Thyroid gland (tissue), 4 donors: ENCODE results near the gene KCNQ2.

ENCODE experiments used
- POLR2A ChIP-seq, 2 donors: fragments of 450-650 bp; IDR thresholded peaks; one replicate each; pipeline ENCODE4 v1.6.1; 2017; ENCODE audit warnings: antibody characterized with exemption in 2 of 2, mild to moderate bottlenecking in 2 of 2, moderate library complexity in 1 of 2
- TF ChIP-seq, protein P1 (sequence below), 6 experiments: fragments of 200-600 bp in 3 of 6; fragments of 450-650 bp in 3 of 6; sonication (generic) in 3 of 6; IDR thresholded peaks; one replicate each; pipeline ENCODE4 v1.5.1; 2016 to 2019; ENCODE audit warnings: antibody characterized with exemption in 6 of 6, mild to moderate bottlenecking in 2 of 6, inconsistent platforms in 1 of 6, moderate library complexity in 1 of 6

DNA sequence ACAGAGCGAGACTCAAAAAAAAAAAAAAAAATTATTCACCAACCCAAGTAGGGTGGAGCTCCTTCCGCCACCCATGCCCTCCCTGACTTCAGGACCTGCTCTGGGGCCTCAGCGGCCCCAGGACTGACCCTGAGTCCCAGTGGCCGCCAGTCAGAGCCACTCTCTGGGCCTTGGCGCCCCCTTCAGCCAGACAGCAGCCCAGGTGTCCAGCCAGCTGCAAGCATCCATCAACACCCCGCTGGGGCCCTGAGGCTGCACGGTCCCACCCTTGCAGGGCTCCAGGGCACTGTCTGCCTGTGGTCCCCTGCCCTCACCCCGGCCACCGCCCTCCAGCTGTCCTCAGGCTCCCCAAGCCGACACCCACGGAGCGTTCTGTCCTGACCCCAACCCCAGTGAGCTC lies 11.4 kb upstream of the KCNQ2 start:
- TF ChIP-seq, protein P1, sequence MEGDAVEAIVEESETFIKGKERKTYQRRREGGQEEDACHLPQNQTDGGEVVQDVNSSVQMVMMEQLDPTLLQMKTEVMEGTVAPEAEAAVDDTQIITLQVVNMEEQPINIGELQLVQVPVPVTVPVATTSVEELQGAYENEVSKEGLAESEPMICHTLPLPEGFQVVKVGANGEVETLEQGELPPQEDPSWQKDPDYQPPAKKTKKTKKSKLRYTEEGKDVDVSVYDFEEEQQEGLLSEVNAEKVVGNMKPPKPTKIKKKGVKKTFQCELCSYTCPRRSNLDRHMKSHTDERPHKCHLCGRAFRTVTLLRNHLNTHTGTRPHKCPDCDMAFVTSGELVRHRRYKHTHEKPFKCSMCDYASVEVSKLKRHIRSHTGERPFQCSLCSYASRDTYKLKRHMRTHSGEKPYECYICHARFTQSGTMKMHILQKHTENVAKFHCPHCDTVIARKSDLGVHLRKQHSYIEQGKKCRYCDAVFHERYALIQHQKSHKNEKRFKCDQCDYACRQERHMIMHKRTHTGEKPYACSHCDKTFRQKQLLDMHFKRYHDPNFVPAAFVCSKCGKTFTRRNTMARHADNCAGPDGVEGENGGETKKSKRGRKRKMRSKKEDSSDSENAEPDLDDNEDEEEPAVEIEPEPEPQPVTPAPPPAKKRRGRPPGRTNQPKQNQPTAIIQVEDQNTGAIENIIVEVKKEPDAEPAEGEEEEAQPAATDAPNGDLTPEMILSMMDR (IDR thresholded peaks at IDR 0.05), result no peak
- TF ChIP-seq POLR2A (IDR thresholded peaks at IDR 0.05), result no peak
